HT1080 (cell line): ENCODE data around the gene EML6. TPM values are rescaled to one million over a fixed set of nuclear protein-coding genes. Genes with fewer than 3 reads are reported as not detected.

Experiments
- DNase-seq: peaks from one replicate; pipeline ENCODE4 v3.0.0-alpha.2; 2015; ENCODE audit warnings: low read depth
- total RNA-seq: library from RNA; depleted of rRNA; stranded (reverse); fragments of >200 nt; shearing (Covaris generic); gene quantifications from 2 replicates; pipeline ENCODE4 v1.2.3, GENCODE V29; 2014

The EML6 gene
- total RNA-seq, 1 experiment from 2014 or later = 1.8 TPM

DNA sequence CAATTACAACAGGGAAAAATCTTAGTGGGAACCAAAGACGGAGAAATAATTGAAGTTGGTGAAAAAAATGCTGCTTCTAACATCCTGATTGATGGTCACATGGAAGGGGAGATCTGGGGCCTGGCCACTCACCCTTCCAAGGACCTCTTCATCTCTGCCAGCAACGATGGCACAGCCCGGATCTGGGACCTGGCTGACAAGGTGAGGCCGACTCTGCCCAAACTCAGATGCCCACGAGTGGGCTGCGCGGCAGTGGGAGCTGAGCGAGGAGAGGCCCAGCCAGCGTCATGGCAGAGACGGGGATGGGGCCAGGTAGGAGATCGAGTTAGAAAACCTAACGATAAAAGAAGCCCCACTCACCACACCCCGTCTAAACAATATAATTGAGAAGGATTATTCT lies 239.0 kb downstream of the EML6 start:
- no peak for DNase-seq

DNA sequence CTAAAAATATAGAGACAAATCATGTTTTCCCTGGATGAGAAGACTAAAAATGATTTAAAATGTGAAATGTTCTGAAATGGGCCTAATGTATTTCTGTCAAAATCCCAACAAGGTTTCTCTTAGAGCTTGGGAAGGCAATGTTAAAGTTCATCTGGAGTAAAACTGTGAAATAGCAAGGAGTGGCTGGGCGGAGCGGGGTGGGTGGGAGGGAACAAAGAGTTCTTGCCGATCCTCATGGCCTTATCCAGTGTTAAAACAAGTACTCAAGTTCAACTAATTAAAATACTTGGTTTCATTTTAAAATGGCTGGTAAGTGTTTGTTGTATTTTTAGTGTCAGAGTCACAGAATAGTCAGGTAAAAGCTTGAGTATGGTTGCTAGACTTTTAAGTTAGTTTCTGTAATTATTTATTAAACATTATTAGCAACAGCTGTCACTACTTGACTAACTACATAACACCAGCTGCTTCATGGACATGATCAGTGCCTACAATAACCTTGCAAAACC lies 239.5 kb downstream of the EML6 start:
- no peak for DNase-seq

DNA sequence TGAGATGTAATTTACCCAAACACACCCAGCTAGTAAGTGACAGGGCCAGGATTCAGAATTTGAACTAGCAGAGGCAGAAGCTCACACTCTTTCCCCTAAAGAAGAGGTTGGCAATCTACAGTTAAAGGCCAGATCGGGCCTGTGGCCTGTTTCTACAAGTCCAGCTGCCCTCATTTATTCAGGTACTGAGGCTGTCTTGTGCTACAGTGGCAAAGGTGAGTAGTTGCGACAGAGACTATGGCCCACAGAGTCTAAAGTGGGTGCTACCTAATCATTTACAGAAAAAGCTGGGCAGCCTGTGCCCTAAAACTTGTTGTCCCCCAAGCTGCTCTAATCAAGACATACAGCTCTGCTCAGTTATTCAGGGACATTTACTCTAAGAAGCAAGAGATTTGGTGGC lies 240.0 kb downstream of the EML6 start:
- no peak for DNase-seq

DNA sequence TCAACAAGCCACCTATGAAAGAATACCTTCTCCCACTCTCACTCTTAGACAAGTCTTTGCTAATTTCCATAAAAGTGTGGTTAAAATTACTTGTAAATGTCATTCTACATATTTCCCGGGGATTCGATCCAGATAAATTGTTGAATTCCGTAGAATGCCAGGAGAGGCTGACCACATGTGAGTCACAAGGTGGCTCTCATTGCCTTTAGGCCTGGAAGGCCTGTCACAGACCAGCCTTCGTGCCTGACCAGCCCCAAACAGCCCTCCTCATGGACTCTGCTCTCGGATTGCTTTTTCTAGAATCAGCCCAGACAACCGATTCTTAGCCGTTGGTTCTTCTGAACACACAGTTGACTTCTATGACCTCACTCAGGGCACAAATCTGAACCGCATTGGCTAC lies 240.8 kb downstream of the EML6 start:
- no peak for DNase-seq

DNA sequence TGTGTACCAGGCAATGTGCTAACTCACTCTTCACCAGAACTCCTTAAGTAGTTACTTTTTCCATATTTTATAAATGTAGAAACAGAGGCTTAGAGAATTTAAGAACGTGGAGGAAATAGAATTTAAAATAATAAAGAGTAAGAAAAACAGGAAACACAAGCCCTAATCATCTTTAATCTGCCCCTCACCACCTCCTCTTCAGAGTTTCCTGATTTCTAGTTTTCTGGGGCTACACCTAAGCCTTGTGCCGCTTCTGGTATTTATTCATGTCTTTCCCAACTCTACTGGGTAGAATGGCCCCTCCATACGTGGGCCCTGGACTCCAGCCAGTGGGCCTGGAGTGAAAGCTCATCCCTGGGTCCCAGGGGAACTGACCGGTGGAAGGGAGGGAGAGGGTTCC lies 241.4 kb downstream of the EML6 start:
- no peak for DNase-seq

DNA sequence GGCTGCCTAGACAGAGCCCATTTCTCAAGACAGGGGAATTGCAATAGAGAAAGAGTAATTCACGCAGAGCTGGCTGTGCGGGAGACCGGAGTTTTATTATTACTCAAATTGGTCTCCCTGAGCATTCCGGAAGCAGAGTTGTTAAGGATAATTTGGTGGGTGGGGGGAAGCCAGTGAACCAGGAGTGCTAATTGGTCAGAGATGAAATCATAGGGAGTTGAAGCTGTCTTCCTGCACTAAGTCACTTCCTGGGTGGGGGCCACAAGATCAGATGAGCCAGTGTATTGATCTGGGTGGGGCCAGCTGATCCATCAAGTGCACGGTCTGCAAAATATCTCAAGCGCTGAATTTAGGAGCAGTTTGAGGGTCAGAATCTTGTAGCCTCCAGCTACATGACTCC lies 242.0 kb downstream of the EML6 start:
- no peak for DNase-seq

DNA sequence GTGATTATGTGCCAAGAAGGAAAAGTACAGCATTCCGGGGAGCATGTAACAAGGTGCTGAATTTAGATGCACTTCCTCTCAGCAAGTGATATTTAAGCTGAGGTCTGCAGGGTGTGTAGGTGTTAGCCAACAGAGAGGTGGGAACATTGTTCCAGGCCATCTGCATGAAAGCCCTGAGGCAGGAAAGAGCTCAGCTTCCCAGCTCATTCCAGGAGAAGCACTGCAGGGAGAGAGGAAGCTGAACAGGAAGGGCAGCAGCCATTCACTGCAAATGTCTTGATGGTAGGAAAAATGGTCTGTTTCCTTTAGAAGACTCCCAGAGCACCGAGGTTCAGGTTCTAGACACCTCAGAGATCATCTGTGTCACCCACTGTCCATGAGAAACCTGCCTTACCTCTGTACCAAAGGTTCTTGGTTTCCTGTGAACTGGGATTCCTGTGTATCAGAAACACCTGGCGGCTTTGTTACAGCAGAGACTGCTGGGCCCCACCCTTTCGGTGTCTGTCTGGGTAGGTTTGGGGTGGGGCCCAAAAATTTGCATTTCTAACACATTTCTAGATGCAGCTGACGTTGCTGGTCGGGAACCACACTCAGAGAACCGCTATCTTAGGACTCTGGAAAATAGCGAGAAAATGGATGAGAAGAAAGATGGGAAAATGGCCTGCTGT lies 242.8 kb downstream of the EML6 start:
- no peak for DNase-seq

DNA sequence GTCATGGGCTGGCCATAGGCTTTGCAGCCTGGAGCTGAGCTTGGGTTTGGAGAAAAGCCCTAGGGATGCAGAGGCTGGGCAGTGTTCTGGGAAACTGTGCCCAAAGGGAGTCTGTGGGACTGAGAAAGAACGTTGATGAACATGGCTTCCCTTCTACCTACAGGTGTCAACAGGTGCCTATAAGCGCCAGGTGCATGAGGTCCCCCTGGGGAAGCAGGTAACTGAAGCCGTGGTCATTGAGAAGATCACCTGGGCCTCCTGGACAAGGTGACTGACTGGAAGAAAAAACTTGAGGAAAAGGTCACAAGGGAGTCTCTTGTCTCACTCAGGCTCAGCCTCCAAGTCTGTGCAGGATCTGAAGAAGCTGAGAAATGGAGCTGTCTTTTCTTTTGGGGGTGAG lies 243.4 kb downstream of the EML6 start:
- no peak for DNase-seq

DNA sequence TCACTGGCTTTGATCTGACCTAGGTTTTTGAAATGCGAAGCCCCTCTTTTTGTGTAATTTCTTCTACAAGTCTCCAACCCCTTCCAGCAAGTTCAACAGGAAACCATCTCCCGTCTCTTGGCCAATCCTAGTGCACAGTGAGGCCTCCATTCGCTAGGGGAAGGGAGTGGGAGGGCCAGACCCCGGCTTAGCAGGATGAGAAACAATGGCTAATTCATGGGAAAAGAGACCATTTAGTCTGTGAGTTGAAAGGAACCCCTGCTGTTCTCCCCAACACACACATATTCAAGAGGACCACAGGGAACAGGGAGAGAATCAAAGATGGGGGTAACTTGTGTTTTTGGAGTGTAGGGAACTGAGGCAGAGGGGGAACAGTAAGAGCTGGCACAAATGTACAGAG lies 243.8 kb downstream of the EML6 start:
- DNase-seq = no peak

DNA sequence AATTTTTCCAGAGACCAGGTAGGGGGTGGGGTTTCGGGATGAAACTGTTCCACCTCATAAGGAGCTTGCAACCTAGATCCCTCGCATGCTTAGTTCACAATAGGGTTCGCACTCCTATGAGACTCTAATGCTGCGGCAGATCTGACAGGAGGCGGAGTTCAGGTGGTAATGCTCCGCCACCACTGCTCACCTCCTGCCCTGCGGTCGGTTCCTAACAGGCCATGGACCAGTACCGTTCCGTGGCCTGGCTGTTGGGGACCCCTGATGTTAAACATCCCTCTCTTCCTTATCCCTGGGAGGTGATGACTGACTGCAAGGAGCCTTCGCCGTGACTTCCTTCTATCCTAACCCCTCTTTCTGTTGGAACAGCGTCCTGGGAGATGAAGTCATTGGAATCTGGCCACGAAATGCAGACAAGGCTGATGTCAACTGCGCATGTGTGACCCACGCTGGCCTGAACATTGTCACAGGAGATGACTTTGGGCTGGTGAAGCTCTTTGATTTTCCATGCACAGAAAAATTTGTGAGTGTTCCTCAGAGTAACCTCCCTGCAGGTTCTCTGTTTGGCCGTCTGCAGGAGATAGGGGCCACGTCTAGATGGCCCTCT lies 244.4 kb downstream of the EML6 start:
- no peak for DNase-seq

DNA sequence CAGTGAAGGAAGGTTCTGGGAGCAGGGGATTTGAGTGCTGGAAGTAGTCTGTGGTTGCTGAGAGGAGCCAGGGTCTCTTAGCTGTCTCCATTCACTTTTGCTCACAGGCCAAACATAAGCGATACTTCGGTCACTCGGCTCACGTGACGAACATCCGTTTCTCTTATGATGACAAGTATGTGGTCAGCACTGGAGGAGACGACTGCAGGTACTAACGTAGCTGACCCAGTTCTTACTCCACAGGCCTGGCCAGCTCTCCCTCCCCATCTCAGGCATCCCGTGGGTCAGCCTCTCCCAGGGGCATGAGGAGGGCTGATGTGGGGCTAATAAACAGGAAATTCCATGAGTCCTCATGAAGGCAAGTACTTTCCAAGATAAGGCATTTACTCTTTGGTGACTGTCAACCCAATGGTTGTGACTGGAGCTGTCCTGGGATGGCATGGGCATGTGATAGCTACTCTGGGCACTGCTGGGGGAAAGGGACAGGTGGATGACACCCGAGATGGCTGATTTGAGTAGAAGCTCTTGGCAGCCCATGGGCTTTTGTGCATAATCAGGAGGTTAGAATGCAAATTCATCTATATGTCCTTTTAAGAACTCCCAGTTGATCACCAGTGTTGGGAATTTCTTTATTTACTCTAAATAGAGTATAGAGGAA lies 245.2 kb downstream of the EML6 start:
- DNase-seq = no peak

DNA sequence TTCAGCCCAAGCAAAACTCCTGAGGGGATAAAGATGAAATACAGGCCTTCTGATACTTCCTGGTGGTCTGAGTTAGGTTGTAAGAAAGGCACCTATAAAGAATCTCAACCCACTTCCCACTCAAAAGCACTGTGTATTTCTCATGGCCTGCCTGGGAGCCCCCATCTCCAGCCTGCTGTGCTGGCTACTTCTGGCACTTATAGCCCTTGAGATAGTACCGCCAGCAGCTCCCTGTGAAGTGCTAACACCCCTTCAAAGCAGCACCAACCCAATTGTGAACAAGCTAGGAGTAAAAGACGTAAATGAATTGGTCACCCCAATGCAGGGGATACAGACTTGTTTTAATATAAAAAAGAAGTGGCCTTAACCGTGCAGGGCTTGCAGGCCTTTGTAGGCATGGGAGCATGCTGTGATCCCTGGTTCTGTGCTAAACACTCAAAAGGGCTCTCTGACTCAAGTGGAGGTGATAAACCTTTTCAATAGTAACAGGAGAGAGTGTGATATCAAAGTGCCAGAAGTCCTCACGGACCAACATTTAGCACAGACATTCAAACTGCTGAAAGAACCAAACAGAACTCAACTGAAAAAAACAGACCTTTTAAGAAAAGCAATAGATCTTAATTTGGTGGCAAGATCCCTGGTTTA lies 246.0 kb downstream of the EML6 start:
- no peak for DNase-seq

DNA sequence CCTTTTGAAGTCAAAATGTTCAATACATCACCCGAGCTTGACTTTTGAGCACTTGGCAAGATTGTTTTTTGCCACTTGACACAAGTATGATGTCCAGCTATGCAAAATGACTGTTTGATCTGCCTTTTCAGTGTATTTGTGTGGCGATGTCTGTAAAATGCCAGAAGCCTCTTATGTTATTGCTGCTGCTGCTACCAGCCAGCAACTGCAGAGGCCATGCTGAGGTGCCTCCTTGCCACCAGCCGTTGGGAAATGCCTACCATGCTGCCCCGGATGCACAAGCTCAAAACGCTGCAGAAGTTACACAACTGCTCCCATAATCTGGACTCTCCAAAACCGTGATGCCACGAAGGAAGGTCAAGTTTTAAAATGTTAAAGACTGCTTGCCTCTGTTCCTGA lies 246.5 kb downstream of the EML6 start:
- no peak for DNase-seq

DNA sequence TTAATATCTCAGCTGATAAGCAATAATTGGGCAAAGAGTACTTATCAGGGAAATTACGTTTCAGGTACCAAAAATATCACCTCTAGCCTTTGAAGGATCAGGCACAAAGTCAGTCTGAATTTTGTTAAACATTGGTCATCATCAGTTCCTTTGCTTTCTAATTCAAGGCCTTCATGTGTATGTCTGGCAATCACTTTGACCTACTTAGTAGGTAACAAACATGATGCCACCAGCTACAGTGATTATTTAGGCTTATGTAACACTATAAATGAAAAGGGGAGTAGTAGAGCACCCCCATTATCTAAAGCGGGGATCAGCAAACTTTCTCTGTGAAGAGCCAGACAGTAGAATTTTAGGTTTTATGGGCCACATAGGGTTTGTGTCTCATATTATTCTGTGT lies 251.7 kb downstream of the EML6 start:
- no peak for DNase-seq

DNA sequence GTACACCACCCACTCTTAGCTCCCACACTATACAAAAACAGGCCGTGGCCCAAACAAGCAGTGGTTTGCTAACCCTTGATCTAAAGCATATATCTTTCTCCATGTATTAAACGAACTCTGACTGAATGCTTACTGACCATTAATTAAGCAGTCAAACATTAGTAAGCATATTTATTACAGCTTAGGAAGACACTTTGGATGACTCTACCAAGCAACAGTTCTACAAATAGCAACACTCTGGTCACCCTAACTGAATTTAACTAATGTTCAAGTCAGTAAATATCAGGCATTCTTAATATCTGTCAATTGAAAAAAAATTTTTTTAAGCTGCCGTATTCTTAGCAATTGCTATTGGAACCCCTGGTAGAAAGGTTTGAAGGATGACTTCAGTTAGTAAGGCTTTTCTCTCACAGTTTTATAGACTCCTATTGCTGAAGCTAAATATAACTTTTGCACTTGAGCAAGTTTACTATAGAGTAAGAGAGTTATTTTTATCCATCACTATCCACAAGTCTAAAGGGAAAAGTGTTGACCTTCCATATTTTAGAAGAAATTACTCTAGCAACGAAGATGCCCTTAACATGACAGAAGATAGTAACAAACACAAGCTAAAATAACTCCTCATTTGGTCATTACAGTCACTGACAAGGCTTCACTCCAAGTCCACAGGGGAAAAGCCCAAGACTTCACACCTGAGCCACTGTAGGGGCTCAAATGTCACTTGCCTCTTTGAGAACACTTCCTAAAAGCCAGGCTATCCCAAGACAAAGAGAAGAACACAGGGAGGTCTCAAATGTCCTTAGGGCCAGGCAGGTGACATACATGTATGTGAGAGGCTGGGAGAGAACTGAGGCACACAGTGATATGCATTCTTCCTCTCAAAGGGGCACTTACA lies 252.4 kb downstream of the EML6 start:
- DNase-seq = no peak

DNA sequence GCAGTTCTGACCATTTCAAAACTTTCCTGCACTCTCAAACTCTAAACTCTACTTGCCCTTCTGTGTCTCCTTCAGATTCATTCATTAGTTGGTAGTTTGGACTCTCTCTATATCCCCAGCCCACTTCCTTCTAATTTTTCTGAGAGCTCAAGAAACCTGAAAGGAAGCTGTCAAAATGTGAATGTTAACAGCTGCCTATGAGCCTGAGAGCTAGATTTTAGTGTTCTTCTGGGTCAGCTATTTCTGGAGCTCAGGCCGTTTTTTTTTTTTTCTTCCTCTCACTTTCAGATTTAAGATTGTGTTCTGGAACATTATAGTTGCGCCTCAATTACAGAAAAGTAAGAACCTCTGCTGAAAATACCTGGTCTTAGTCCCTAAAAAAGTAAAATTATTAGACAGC lies 253.7 kb downstream of the EML6 start:
- DNase-seq = no peak

DNA sequence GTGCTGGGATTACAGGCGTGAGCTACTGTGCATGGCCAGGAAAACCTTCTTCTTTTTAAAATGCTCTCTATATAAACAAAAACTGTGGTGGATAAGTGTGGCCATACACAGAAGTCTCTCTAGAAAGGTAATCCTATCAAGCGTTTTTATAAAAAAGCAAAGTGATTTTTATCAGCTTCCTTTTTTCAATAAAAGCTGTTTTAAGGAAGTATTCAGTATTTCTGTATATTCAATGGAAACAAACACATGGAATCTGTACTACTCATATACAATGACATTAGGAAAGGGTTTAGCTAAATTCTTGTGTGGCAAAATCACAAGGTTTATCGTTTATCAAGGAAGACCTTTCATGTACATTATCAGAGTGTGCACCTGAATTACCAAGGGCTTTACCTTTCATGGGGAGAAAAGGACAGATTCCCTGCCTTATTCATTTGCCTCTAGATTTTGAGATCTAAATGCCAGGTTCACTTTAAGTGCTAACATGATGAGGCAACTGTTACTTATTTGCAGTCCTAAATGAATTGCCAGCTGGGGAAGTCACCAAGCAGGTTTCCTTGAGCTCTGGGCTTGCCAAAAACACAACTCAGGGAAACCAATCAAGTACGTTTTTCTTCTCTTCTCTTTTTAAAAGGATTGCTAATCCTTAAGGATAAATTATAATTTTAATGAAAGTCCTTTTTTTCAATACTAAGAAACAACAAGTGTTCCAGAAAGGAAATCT lies 256.0 kb downstream of the EML6 start:
- no peak for DNase-seq

DNA sequence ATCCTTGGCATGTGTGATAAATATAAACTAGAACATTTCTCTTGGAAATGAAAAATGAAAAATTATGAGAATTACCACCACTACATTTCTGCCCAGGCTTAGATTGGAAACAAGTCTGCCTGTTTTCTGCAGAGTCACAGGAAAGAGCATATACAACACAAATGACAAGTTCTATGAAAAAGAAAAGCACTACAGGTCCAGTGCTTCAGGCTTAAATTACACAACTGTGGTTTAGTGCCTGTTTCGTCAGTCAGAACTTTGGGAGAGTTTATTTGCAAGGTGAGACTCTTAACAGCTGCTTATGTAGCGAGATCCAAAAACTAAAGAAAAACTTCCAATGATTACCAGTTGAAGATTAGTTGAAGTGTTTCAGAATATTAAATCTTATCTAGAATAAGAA lies 257.9 kb downstream of the EML6 start:
- no peak for DNase-seq

DNA sequence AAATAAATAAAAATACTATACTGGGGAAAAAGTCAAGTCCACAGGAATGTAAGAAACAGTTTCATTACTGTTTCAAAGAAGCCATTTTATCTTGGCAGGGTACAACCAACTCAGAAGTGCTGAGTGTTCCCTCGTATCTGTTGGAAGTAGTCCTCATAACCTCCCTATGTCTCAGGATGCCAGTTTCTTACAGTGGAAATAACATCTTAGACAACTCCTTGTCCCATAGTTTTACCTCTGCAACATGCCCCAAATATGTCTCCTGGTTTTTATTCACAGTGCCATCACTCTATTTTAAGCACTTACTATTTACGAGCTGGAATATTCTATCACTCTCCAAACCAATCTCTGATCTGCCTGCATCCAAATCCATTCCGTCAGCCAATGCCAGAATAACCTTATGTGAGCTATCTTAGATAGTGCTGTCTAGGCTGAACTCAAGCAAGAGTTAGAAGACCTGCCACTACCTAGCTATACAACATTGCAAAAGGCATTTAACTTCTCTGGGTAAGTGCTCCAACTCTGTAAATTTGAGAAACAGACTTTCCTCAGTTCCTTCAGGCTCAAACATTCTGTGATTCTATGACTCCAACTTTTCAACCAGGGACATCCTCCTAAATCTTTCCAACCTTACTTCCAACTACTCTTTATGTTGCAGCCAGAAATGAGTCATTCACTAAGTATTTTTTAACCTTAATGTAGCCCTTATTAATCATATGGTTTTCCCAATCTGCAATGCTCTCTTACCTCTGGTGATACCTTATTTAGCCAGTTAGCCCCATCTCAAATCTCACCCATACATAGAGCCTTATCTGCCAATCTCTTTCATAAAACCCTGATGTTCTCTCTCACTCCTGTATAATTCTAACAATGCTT lies 260.1 kb downstream of the EML6 start:
- DNase-seq = peak; percentile 72

DNA sequence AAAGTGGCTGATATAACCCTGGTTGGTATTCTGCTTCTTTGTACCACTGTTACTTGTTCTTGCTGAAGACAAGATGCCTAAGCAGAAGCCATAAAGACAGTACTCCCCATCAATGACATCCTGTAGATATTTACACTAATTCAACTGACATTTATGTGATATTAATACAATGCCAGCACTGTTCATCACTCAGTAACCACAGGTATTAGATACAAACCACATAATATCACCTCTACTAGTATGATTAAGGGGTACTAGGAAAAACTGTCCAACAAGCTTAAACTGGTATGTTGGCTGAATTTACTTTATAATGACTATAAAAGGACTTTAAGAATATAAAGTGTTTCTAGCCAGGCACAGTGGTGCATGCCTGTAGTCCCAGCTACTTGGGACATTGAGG lies 261.0 kb downstream of the EML6 start:
- DNase-seq = peak; percentile 48
